GM12865 (cell line): ENCODE results near the gene PGGT1B.

Experiments
- DNase-seq: peaks from one replicate; pipeline ENCODE4 v3.0.0; 2010; ENCODE audit warnings: low read depth
- H3K4me3 ChIP-seq: 2 replicates; pipeline ENCODE4 v1.5.1; 2011; ENCODE audit warnings: mild to moderate bottlenecking, low read depth, low read length, control low read depth
- CTCF ChIP-seq: IDR thresholded peaks from 2 replicates; pipeline ENCODE4 v1.5.1; 2011; ENCODE audit warnings: low read length, control low read depth, low read depth, inconsistent platforms; ENCODE audit not compliant: insufficient read depth; ENCODE audit errors: missing control alignments

The PGGT1B gene

DNA sequence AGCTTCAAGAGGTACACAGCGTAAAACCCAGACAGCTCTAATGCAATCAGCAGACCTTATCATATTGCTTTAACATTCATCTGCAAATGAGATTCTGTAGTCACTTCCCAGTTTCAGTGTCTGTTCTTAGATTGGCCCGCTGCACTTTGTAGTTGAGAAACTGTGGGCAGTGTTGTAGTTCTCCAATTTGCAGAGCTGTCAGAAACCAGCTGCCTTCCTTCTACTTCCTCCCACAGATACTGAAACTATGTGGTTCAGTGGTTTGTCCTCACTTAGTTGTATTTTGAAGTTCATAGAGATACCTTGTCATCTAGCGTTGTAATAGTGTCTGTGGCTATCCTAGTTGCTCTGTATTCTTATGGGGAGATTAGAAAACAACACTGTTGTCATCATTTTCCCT lies 53.4 kb downstream of the PGGT1B start:
- H3K4me3 ChIP-seq: no peak overlapping the region
- peak; percentile 94 for DNase-seq
- no peak for TF ChIP-seq CTCF

- no peak for DNase-seq
- no peak for TF ChIP-seq CTCF
- no peak overlapping the region for H3K4me3 ChIP-seq
Observed at GRCh38 chr5:115202952-115203351, 59.7 kb downstream of the PGGT1B start.

DNA sequence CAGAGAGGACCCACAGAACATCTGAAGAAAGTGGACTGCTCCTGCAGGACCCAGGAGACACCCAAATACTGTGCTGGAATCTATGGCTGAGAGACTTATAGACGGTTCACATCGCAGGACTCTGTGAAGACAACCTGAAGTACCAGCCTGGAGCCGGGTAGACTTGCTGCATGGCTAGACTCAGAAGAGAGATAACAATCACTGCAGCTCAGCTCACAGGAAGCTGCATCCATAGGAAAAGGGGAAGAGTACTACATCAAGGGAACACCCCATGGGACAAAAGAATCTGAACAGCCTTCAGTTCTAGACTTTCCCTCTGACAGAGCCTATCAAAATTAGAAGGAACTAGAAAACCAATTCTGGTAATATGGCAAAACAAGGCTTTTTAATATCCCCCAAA lies 66.5 kb downstream of the PGGT1B start:
- no peak for DNase-seq
- H3K4me3 ChIP-seq: no peak overlapping the region
- no peak for TF ChIP-seq CTCF

DNA sequence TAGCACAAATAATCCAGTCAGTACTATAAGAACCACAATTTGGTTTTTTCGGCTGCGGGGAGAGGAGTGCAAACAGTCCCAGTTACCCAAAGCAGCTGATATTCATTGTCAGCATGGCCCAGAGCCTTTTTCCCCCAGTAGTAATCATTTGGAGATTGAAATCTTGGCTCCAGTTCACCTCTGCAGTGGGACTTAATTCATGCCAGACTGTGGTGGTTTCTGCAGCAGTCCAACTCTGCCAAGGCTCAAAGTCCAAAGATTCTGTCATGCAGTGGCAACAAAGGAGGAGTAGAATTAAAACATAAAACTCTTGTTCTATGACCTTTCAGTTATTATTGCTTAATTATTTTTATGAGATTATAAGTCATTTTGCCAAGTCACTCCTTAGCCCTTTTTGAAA lies 68.0 kb downstream of the PGGT1B start:
- no peak for DNase-seq
- TF ChIP-seq CTCF: no peak
- H3K4me3 ChIP-seq: no peak overlapping the region

GRCh38 chr5:115193295-115193694 lies 69.4 kb downstream of the PGGT1B start:
- DNase-seq: no peak
- H3K4me3 ChIP-seq: no peak overlapping the region
- no peak for TF ChIP-seq CTCF

- no peak for DNase-seq
- TF ChIP-seq CTCF: no peak
- no peak overlapping the region for H3K4me3 ChIP-seq
Observed at GRCh38 chr5:115192098-115192497, 70.6 kb downstream of the PGGT1B start.

DNA sequence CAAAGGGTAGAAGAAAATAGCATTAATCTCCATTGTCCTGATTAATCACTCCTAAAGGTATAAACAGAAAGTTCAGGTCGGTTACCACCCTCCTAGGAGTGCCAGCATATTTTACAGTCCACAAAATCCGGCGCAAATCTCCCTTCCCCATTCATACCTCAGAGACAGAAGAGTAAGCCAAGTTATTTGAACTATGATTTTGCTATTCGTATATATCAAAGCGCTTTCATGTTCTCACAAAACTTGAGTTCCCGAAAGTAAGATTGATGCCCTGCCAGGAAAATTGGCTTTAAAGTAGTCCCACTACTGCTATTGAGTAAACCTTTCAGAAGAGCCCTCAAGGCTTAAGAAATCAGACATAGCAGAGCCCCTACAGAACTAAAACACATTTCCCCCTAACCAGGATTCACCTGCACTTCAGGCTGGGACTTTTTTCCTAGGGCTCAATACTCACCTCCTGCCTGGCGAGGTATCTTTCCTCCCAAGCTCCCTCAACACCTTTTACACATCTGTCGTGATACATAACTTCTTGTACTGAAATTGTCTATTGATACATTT lies 71.1 kb downstream of the PGGT1B start:
- no peak for DNase-seq
- no peak overlapping the region for H3K4me3 ChIP-seq
- TF ChIP-seq CTCF: no peak
